HL-60 (cell line): ENCODE results near the gene EYA4.

Experiments used
- CTCF ChIP-seq: IDR thresholded peaks from one replicate; pipeline ENCODE4 v1.5.1; 2011; ENCODE audit warnings: low read length, control low read depth, inconsistent platforms; ENCODE audit not compliant: insufficient read depth
- GABPA ChIP-seq: IDR thresholded peaks from 2 replicates; pipeline ENCODE4 v1.6.1; 2012; ENCODE audit warnings: low read depth
- POLR2AphosphoS5 ChIP-seq: IDR thresholded peaks from 2 replicates; pipeline ENCODE4 v1.6.1; 2012; ENCODE audit warnings: low read depth
- REST ChIP-seq: IDR thresholded peaks from 2 replicates; pipeline ENCODE4 v1.6.1; 2012; ENCODE audit warnings: low read depth; ENCODE audit not compliant: insufficient replicate concordance

GRCh38 chr6:133408543-133408942, 167.4 kb downstream of the EYA4 start:
- TF ChIP-seq CTCF (no peak), REST (no peak), GABPA (no peak), POLR2AphosphoS5 (no peak)
